GM12892 (cell line): ENCODE results near the gene ZDHHC11B.

Experiments
- POLR2A ChIP-seq: IDR thresholded peaks from 2 replicates; pipeline ENCODE4 v1.6.1; 2011; ENCODE audit warnings: low read depth, low read length, control low read depth
- TAF1 ChIP-seq: IDR thresholded peaks from 2 replicates; pipeline ENCODE4 v1.6.1; 2011; ENCODE audit warnings: low read depth, mild to moderate bottlenecking, control low read depth, low read length, borderline replicate concordance

DNA sequence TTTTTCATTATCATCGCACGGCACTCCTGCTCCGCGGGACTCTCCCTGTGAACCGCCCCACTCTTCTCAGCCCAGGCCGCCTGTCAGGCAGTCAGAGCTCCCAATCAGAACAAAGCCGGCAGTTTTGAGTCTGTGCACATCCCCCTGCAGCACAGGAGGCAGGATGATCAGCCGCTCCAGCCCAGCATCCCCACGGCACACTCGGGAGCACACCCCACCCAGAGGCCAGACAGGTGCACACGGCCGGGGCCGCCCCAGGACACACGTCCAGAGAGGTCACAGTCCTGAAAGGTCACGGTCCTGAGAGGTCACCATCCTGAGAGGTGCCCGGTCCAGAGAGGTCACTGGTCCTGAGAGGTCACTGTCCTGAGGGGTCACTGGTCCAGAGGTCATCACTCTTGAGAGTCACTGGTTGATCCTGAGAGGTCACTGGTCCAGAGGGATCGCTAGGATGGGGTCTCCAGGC is 99.7 kb downstream of the ZDHHC11B start:
- TF ChIP-seq TAF1: no peak
- TF ChIP-seq POLR2A: no peak
